NOMO-1 treated with dmso at 0.1 percent for 144 hours (cell line): Measurements from ENCODE around the gene SLC39A1.

Experiments used
- DNase-seq: peaks from one replicate; lab custom pipeline; 2025; ENCODE audit not compliant: unreplicated experiment; lab: John Stamatoyannopoulos, UW

The SLC39A1 gene

DNA sequence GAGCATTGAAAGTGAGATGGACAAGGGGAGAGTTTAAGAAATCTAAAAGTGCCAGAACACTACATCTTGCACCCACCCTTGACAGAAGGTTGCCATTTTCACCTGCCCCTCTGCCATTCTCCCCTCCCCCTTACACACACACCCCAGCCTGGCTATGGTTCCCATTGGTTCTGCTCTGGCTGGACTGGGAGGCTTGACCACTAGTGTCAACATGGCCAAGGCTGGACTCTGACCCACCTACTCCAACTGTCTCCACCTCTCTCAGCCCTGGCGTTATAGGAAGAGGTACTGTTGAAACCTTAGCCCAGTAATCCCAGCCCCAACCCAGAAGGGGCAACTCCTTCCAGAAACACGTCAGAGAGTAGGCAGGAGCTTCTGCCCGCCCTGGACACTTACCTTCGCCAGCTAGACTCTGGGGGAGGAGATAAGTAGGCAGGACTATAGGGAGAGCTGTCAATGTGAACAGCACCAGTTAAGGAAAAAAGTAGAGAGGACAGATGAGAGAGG, 9.4 kb downstream of the SLC39A1 start:
- no peak for DNase-seq

DNA sequence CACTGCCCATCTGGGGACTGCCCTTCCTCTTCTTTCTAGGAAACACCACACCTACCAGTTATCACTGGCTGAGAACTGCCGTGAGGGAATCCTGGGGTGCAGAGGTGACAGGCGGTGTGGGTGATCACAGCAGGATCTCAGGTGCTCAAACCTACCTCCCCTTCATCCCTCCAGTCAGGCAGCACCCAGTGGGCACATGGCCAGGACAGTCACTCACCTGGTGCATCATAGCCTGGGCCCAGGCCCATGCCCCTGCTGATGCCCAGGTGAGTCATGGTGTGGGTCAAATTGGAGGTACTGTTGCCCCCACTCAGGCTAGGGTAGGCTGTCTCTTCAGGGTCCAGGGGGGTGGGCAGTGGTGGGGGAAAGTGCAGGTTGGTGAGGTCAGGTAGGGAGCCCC, 11.5 kb downstream of the SLC39A1 start:
- DNase-seq = no peak

GRCh38 chr1:153951183-153951582, 12.2 kb downstream of the SLC39A1 start:
- DNase-seq = no peak

- peak; percentile 88 for DNase-seq
These were observed 16.6 kb downstream of the SLC39A1 start, which contains the start of gene DENND4B for GRCh38 chr1:153946622-153947241. Gene DENND4B, minus strand, starts transcription at chr1:153946718. Its CDS starts 2,344 bp downstream, at chr1:153944374.

DNA sequence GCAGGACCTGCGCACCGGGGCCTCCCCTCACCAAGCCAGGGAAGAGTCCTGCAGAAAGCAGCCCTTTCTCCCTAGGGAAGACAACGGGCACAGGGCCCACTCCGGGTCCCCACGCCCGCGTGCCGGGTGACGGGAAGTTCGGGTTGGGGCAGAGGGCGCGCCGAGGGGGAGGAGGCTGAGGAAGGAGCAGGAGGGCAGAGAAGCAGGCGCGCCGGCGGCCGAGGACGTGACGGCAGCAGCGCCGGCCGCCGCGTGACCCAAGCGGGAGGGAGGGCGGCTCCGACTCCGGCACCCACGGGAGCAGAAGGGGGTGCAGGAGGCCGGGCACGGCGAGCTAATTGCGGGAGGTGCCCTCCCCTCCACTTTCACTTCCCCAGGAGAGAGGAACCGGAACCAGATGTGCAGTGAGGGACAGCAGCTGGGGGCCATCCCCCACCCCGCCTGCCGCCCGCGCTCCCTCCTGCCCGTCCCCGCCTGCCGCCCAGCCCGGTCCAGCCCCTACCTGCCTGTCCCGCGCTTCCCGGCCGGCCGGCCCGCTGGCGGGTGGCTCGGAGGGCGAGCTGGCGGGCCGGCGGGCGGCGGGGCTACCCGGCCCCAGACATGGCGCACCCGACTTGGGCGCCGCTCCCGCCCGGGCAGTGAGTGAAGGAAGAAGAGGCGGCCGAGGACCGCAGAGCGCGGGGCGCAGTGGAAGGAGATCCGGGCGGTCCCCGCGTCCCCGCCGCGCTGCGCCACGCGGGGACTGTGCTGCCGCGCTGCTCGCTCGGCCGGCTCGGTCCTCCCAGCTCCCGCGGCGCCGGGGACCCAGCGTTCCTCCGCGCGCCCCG, 17.3 kb downstream of the SLC39A1 start:
- peak; percentile 96 for DNase-seq

DNA sequence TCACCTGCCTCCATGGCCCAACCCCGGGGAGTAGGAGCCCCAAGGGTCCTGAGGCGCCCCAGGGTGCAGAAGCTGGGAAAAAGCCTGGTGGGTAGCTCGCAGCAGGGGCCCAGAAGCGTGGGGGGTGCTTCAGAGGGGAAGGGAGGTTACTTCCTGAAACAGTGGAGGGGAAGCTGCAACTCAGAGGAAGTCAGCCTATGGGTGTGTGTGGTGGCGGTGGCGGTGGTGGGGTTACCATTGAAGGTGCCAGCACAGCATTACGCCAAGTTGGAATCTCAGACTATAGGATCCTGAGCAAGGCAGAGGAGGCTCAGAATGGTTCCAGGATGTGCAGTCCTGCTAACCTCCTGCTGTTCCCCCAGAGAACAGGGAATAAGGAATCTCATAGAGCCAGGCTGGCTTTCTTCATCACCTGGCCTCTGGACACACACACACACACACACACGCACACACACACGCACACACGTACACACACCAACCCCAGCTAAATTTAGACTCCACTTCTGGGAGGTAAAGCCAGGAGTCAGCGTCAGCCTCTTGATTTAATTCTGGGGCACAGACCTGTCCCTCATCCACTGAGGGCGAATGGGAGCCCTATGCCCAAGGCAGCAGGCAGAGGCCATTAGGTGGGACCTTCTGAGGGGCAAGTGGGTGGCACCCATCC, 18.1 kb downstream of the SLC39A1 start:
- DNase-seq = peak; percentile 88

- no peak for DNase-seq
These were observed 18.6 kb downstream of the SLC39A1 start for GRCh38 chr1:153944827-153945117.

- DNase-seq = no peak
These were observed 19.1 kb downstream of the SLC39A1 start for GRCh38 chr1:153944005-153944826.

GRCh38 chr1:153942766-153943549, 20.4 kb downstream of the SLC39A1 start:
- DNase-seq = no peak

DNA sequence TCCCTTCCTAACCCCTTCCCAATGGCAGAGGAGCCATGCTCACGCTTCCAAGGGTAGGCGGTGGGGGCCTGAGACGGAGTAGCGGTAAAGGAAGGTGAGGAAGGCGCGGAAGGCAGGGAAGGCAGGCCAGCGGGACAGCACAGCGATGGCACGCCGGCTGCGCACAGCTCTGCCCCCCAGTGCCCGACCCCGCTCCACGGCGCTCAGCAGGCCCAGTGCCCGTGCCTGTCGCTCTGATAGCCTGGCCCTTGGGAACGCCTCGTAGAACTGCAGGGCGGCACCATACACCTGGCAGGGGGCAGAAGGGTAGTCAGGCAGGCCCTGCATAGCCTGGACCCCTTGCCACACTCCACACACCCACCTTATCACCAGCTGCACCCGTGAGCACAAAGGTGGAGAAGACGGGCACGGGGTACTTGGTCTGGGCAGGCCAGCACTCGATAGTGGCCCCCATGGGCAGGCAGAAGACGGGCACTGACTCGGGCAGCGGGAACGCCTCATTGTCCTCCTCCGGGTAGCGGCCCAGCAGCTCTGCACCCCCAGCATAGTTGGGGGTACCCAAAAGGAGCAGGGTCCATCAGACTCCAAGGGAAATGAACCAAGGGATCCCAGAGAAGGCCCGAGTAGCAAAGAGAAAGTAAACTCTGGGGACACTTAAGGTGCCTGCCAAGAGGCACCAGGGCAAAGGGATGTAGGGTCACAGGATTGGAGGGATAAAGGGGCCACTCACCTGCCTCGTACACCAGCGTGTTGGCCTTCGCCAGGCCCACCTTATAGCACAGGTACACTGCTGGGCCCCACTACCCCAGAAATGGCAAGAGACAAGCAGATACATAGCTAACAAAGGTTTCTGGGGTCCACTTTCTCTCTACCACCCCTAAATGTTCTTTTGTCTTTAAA, 21.3 kb downstream of the SLC39A1 start:
- no peak for DNase-seq

DNA sequence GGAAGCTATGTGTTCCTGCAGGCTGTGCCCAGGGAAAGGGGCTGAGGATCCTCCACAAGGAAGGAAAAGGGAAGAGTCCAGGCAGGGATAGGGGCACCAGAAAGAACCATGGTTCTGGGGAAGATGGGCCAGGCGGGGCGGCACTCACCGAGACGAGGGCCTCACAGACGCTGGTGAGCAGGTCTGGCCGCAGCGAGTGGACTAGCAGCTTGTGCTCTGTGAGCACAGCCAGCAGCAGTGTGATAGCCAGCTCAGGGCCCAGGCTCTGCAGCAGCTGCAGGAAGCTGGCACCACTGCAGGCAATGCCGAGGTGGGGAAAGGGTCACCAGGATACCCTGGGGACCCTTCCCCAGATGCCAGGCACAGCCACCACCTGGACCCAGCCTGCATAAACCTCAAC, 22.6 kb downstream of the SLC39A1 start:
- no peak for DNase-seq

DNA sequence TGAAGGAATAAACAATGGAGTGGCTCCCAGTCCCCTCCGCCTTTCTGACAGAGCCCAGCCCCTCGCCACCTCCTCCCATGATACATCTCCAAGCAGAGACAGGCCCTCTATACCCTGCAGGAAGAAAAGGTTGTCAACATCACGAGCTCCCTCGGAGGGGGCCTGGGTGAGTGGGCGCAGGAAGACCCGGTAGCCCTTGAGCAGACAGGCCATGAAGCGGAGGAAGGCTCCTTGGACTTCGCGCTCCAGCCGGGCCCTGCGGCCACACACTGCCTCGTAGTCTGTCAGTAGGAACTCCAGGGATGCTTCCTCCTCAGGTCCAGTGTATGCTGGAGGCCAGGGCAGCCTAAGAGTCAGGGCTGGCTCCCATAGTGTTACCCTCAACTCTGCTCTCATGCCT, 23.9 kb downstream of the SLC39A1 start:
- DNase-seq = no peak

GRCh38 chr1:153938996-153939395, 24.3 kb downstream of the SLC39A1 start:
- DNase-seq = no peak

DNA sequence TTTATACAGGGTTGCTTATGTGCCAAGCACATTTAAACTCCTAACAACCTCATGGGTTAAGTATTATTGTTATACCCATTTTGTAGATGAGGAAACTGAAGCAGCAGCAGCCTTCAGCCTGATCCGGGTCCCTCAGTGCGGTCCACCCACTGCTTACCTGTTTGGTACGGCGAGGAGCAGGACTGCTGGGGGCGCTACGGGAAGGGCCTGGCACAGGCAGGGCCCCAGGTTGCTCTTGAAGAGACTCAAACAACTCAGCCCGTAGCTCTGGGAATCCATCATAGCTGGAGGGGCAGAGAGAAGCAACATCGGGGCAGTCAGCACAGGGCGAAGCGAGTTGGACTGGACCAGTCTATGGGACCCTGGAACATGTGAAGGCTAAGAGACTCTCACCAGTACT, 26.0 kb downstream of the SLC39A1 start:
- no peak for DNase-seq

DNA sequence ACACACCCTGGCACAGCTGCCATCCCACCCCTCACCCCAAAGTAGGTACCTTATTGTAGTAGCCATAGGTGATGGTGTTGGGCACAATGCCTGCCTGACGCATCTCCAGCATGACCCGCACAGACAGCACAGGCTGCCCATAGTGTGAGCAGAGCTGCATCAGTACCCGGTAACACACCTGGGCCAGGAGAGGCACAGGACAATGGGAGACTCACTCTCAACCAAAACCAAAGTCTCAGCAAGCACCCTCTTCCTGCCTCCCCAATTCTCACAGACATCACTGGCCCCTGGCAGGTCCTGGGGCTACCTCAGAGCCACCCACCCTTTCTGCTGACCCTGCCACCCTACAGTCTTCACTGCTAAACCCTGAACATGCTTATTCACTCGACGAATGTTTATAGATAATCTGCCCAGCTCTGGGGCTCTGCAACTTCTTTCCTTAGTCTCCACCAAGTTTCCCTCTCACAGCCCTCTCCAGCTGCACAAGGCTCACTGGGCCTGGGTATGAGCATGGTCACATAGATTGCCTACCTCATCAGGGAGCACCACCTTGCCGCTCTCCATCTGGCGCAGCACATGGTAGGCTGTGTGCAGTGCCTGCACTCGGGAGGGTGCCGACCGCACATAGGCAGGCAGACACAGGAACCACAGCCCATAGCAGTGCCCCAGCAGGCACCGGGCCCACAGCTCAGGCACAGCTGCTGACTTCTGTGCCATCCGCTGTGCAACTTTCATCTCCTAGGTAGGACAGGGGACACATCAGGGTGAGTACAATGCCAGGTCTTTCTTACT, 27.1 kb downstream of the SLC39A1 start:
- DNase-seq = no peak

GRCh38 chr1:153934746-153935145, 28.6 kb downstream of the SLC39A1 start:
- no peak for DNase-seq

DNA sequence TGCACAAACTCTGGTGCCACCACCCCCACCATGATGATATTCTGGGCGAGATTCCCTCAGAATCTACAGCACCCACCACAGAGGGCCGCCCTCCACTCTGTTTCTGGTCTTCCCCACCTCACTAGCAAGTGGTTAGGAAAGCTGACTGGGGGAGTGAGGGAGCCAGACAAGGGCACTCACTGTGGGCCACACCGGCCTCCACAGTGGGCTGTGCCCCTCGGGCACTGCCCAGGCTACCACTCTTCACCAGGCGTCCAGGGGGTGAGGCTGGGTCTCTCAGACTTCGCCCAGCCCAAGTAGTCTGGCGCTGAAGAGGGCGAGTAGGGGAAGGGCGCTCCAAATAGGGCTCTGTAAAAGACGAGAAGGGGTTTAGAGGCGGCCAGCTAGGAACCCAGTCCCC, 29.4 kb downstream of the SLC39A1 start:
- no peak for DNase-seq

- no peak for DNase-seq
These were observed 29.9 kb downstream of the SLC39A1 start for GRCh38 chr1:153933430-153933829.
